Stimulated activated CD8-positive, alpha-beta memory T cell treated with anti-CD3 and anti-CD28 coated beads, Interleukin-15, amount 100 ng/mL, for 24 hours (primary cell): ENCODE results near the gene RAPH1.
A peak's percentile ranks its signal among the peaks of the same experiment; 100 is the strongest.
"Not testable (repeated sequence)": the region's sequence is repeated elsewhere in the genome, so short reads cannot be mapped to it uniquely, and the experiment has no call there.

Source experiments
- DNase-seq: peaks from one replicate; pipeline ENCODE4 v3.0.0-alpha.2; 2020; ENCODE audit warnings: low read depth

The RAPH1 gene

GRCh38 chr2:203548887-203549286 lies 13.8 kb upstream of the RAPH1 start:
- no peak for DNase-seq

GRCh38 chr2:203547356-203547755 lies 12.3 kb upstream of the RAPH1 start:
- no peak for DNase-seq

GRCh38 chr2:203544402-203544801 lies 9.3 kb upstream of the RAPH1 start:
- DNase-seq, result no peak

- no peak for DNase-seq
Observed at GRCh38 chr2:203543898-203544328, 8.8 kb upstream of the RAPH1 start.

GRCh38 chr2:203540598-203540997 lies 5.5 kb upstream of the RAPH1 start:
- not testable (repeated sequence) for DNase-seq

GRCh38 chr2:203538237-203538636 lies 3.1 kb upstream of the RAPH1 start:
- DNase-seq, result not testable (repeated sequence)

- not testable (repeated sequence) for DNase-seq
Observed at GRCh38 chr2:203536586-203536951, 1.5 kb upstream of the RAPH1 start.

GRCh38 chr2:203535784-203536585 lies 884 bp upstream of the RAPH1 start:
- no peak for DNase-seq

GRCh38 chr2:203534621-203535077 lies 452 bp downstream of the RAPH1 start:
- DNase-seq, result peak; percentile 11

- DNase-seq, result no peak
Observed at GRCh38 chr2:203533676-203534591, 1.2 kb downstream of the RAPH1 start.

GRCh38 chr2:203532957-203533658 lies 2.0 kb downstream of the RAPH1 start:
- no peak for DNase-seq

- no peak for DNase-seq
Observed at GRCh38 chr2:203527719-203528118, 7.4 kb downstream of the RAPH1 start.

GRCh38 chr2:203513268-203513667 lies 21.8 kb downstream of the RAPH1 start:
- not testable (repeated sequence) for DNase-seq

GRCh38 chr2:203510941-203511305 lies 24.2 kb downstream of the RAPH1 start:
- no peak for DNase-seq

- no peak for DNase-seq
Observed at GRCh38 chr2:203510256-203510940, 24.7 kb downstream of the RAPH1 start.

- not testable (repeated sequence) for DNase-seq
Observed at GRCh38 chr2:203503460-203503859, 31.6 kb downstream of the RAPH1 start.

- no peak for DNase-seq
Observed at GRCh38 chr2:203501873-203502272, 33.2 kb downstream of the RAPH1 start.

GRCh38 chr2:203500951-203501350 lies 34.1 kb downstream of the RAPH1 start:
- DNase-seq, result no peak

- DNase-seq, result no peak
Observed at GRCh38 chr2:203500297-203500696, 34.8 kb downstream of the RAPH1 start.

GRCh38 chr2:203498161-203498560 lies 36.9 kb downstream of the RAPH1 start:
- no peak for DNase-seq

- DNase-seq, result no peak
Observed at GRCh38 chr2:203492965-203493364, 42.1 kb downstream of the RAPH1 start.

- DNase-seq, result no peak
Observed at GRCh38 chr2:203490391-203490790, 44.7 kb downstream of the RAPH1 start.
